ENCODE results near the gene SRPK2. TPM values are rescaled to one million over a fixed set of nuclear protein-coding genes. Genes with fewer than 3 reads are reported as not detected.
"Not testable (repeated sequence)": the region's sequence is repeated elsewhere in the genome, so short reads cannot be mapped to it uniquely, and the experiment has no call there.

SRPK2 gene
- total and polyA plus RNA-seq, 4 donors = 7.8 to 19.7 (median 16.7) TPM

DNA sequence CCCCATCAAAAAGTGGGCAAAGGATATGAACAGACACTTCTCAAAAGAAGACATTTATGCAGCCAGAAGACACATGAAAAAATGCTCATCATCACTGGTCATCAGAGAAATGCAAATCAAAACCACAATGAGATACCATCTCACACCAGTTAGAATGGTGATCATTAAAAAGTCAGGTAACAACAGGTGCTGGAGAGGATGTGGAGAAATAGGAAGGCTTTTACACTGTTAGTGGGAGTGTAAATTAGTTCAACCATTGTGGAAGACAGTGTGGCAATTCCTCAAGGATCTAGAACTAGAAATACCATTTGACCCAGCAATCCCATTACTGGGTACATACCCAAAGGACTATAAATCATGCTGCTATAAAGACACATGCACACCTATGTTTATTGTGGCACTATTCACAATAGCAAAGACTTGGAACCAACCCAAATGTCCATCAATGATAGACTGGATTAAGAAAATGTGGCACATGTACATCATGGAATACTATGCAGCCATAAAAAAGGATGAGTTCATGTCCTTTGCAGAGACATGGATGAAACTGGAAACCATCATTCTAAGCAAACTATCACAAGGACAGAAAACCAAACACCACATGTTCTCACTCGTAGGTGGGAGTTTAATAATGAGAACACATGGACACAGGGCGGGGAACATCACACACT, 128.4 kb downstream of the SRPK2 start:
- 99% methylated on average over 2 of the region's 2 CpGs for WGBS
- H3K27me3 ChIP-seq (ENCODE audit: control insufficient read depth in 4 of 4, insufficient read depth in 4 of 4, low read length in 3 of 4); DNase-seq (ENCODE audit: low spot score); H3K9ac ChIP-seq (ENCODE audit: low read depth in 1 of 2, low read length in 2 of 2); H3K27ac ChIP-seq (ENCODE audit: low read depth in 1 of 2, low read length in 2 of 2); H3K4me3 ChIP-seq (ENCODE audit: low read depth in 1 of 3, low read length in 3 of 3); H3K9me3 ChIP-seq (ENCODE audit: control insufficient read depth in 4 of 4, low read length in 3 of 4); H3K36me3 ChIP-seq (ENCODE audit: control insufficient read depth in 4 of 4, insufficient read depth in 3 of 4, low read depth in 1 of 4, low read length in 3 of 4): not testable (repeated sequence)
- H3K4me1 ChIP-seq (ENCODE audit: control insufficient read depth in 4 of 4, insufficient read depth in 4 of 4, low read length in 3 of 4) = peaks cover 0 to 18% (median 9%) of the 10 kb centered on the region in 4 donors

DNA sequence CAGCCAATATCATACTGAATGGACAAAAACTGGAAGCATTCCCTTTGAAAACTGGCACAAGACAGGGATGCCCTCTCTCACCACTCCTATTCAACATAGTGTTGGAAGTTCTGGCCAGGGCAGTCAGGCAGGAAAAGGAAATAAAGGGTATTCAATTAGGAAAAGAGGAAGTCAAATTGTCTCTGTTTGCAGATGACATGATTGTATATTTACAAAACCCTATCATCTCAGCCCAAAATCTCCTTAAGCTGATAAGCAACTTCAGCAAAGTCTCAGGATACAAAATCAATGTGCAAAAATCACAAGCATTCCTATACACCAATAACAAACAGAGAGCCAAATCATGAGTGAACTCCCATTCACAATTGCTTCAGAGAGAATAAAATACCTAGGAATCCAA, 129.8 kb downstream of the SRPK2 start:
- not testable (repeated sequence) for H3K9me3 ChIP-seq (ENCODE audit: control insufficient read depth in 4 of 4, low read length in 3 of 4); H3K4me3 ChIP-seq (ENCODE audit: low read depth in 1 of 3, low read length in 3 of 3); H3K9ac ChIP-seq (ENCODE audit: low read depth in 1 of 2, low read length in 2 of 2); H3K27ac ChIP-seq (ENCODE audit: low read depth in 1 of 2, low read length in 2 of 2); H3K27me3 ChIP-seq (ENCODE audit: control insufficient read depth in 4 of 4, insufficient read depth in 4 of 4, low read length in 3 of 4); DNase-seq (ENCODE audit: low spot score); H3K36me3 ChIP-seq (ENCODE audit: control insufficient read depth in 4 of 4, insufficient read depth in 3 of 4, low read depth in 1 of 4, low read length in 3 of 4)
- peaks cover 0 to 21% (median 9%) of the 10 kb centered on the region in 4 donors for H3K4me1 ChIP-seq (ENCODE audit: control insufficient read depth in 4 of 4, insufficient read depth in 4 of 4, low read length in 3 of 4)

DNA sequence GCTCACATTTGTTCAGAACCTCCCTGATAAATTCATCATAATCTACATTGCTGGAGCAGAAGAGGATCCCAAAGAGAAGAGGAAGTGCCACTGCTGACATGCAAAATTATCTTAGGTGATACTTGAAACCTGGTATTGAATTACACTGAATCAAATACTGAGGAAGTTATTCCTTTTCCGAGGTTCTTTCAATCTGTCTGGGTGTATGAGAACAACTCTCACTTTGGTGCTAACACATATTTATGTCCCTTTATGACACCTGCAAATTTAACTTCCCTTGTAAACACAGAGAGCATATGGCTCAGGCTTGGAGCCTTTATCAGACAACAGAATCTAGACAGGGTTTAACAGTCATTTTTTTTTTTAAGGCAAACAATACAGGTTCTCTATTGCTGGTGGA, 131.4 kb downstream of the SRPK2 start:
- DNase-seq (ENCODE audit: low spot score) = no peak
- Histone ChIP-seq H3K4me1 (ENCODE audit: control insufficient read depth in 4 of 4, insufficient read depth in 4 of 4, low read length in 3 of 4) (peaks cover 0 to 21% (median 9%) of the 10 kb centered on the region in 4 donors), H3K36me3 (ENCODE audit: control insufficient read depth in 4 of 4, insufficient read depth in 3 of 4, low read depth in 1 of 4, low read length in 3 of 4) (no peaks in the 10 kb centered on the region), H3K9ac (ENCODE audit: low read depth in 1 of 2, low read length in 2 of 2) (no peak overlapping the region), H3K27me3 (ENCODE audit: control insufficient read depth in 4 of 4, insufficient read depth in 4 of 4, low read length in 3 of 4) (no peaks in the 10 kb centered on the region), H3K9me3 (ENCODE audit: control insufficient read depth in 4 of 4, low read length in 3 of 4) (no peaks in the 10 kb centered on the region), H3K27ac (ENCODE audit: low read depth in 1 of 2, low read length in 2 of 2) (no peak overlapping the region), H3K4me3 (ENCODE audit: low read depth in 1 of 3, low read length in 3 of 3) (no peak overlapping the region)
- 5% methylated on average over 1 of the region's 1 CpG for whole genome bisulfite sequencing
- TF ChIP-seq HNF4G (IDR thresholded peaks at IDR 0.05) (no peak), YY1 (IDR thresholded peaks at IDR 0.05) (no peak)
- TF ChIP-seq, protein P1, sequence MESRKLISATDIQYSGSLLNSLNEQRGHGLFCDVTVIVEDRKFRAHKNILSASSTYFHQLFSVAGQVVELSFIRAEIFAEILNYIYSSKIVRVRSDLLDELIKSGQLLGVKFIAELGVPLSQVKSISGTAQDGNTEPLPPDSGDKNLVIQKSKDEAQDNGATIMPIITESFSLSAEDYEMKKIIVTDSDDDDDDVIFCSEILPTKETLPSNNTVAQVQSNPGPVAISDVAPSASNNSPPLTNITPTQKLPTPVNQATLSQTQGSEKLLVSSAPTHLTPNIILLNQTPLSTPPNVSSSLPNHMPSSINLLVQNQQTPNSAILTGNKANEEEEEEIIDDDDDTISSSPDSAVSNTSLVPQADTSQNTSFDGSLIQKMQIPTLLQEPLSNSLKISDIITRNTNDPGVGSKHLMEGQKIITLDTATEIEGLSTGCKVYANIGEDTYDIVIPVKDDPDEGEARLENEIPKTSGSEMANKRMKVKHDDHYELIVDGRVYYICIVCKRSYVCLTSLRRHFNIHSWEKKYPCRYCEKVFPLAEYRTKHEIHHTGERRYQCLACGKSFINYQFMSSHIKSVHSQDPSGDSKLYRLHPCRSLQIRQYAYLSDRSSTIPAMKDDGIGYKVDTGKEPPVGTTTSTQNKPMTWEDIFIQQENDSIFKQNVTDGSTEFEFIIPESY (IDR thresholded peaks at IDR 0.05) = no peak
- TF ChIP-seq, protein P2, sequence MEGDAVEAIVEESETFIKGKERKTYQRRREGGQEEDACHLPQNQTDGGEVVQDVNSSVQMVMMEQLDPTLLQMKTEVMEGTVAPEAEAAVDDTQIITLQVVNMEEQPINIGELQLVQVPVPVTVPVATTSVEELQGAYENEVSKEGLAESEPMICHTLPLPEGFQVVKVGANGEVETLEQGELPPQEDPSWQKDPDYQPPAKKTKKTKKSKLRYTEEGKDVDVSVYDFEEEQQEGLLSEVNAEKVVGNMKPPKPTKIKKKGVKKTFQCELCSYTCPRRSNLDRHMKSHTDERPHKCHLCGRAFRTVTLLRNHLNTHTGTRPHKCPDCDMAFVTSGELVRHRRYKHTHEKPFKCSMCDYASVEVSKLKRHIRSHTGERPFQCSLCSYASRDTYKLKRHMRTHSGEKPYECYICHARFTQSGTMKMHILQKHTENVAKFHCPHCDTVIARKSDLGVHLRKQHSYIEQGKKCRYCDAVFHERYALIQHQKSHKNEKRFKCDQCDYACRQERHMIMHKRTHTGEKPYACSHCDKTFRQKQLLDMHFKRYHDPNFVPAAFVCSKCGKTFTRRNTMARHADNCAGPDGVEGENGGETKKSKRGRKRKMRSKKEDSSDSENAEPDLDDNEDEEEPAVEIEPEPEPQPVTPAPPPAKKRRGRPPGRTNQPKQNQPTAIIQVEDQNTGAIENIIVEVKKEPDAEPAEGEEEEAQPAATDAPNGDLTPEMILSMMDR (IDR thresholded peaks at IDR 0.05; ENCODE audit: low read depth, low read length, missing input control) = no peak

DNA sequence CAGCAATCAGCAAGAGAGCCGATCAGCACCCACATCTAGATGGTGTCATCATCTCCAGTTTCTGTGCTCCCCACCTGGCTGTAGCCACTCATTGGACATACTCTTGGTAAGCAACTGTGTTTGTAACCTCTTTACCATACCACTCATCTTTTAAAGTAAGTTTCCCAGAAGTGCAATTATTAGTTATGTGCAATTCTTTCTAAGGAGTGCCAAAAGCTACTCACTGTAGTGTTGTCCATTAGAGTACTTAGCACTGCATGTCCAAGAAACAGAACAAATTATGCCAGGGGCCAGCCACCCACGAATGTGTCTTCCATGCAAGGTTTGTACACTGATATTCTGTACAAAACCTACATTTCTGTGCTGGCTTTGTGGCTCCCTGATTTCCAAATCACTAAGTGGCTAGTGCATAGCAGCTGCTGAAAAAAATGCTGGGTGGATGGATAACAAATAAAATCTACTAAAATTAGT, 131.9 kb downstream of the SRPK2 start:
- Histone ChIP-seq H3K9ac (ENCODE audit: low read depth in 1 of 2, low read length in 2 of 2) (no peak overlapping the region), H3K4me3 (ENCODE audit: low read depth in 1 of 3, low read length in 3 of 3) (no peak overlapping the region), H3K9me3 (ENCODE audit: control insufficient read depth in 4 of 4, low read length in 3 of 4) (no peaks in the 10 kb centered on the region), H3K27ac (ENCODE audit: low read depth in 1 of 2, low read length in 2 of 2) (no peak overlapping the region), H3K36me3 (ENCODE audit: control insufficient read depth in 4 of 4, insufficient read depth in 3 of 4, low read depth in 1 of 4, low read length in 3 of 4) (no peaks in the 10 kb centered on the region), H3K27me3 (ENCODE audit: control insufficient read depth in 4 of 4, insufficient read depth in 4 of 4, low read length in 3 of 4) (no peaks in the 10 kb centered on the region), H3K4me1 (ENCODE audit: control insufficient read depth in 4 of 4, insufficient read depth in 4 of 4, low read length in 3 of 4) (peaks cover 0 to 16% (median 9%) of the 10 kb centered on the region in 4 donors)
- DNase-seq (ENCODE audit: low spot score) = no peak
- WGBS = 63% methylated on average over 2 of the region's 2 CpGs
- TF ChIP-seq TAF1 (conservative IDR thresholded peaks at IDR 0.05) (no peak), FOXA1 (IDR thresholded peaks at IDR 0.05) (no peak), SP1 (IDR thresholded peaks at IDR 0.05) (no peak), YY1 (IDR thresholded peaks at IDR 0.05) (no peak), RAD21 (IDR thresholded peaks at IDR 0.05) (no peak), GABPA (IDR thresholded peaks at IDR 0.05 in 1 of 2, conservative IDR thresholded peaks at IDR 0.05 in 1 of 2) (no peak)
- TF ChIP-seq, protein P3, sequence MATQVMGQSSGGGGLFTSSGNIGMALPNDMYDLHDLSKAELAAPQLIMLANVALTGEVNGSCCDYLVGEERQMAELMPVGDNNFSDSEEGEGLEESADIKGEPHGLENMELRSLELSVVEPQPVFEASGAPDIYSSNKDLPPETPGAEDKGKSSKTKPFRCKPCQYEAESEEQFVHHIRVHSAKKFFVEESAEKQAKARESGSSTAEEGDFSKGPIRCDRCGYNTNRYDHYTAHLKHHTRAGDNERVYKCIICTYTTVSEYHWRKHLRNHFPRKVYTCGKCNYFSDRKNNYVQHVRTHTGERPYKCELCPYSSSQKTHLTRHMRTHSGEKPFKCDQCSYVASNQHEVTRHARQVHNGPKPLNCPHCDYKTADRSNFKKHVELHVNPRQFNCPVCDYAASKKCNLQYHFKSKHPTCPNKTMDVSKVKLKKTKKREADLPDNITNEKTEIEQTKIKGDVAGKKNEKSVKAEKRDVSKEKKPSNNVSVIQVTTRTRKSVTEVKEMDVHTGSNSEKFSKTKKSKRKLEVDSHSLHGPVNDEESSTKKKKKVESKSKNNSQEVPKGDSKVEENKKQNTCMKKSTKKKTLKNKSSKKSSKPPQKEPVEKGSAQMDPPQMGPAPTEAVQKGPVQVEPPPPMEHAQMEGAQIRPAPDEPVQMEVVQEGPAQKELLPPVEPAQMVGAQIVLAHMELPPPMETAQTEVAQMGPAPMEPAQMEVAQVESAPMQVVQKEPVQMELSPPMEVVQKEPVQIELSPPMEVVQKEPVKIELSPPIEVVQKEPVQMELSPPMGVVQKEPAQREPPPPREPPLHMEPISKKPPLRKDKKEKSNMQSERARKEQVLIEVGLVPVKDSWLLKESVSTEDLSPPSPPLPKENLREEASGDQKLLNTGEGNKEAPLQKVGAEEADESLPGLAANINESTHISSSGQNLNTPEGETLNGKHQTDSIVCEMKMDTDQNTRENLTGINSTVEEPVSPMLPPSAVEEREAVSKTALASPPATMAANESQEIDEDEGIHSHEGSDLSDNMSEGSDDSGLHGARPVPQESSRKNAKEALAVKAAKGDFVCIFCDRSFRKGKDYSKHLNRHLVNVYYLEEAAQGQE (IDR thresholded peaks at IDR 0.05) = no peak
- TF ChIP-seq, protein P4, sequence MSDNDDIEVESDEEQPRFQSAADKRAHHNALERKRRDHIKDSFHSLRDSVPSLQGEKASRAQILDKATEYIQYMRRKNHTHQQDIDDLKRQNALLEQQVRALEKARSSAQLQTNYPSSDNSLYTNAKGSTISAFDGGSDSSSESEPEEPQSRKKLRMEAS (IDR thresholded peaks at IDR 0.05) = no peak
- TF ChIP-seq, protein P1 (IDR thresholded peaks at IDR 0.05) = no peak
- TF ChIP-seq, protein P5, sequence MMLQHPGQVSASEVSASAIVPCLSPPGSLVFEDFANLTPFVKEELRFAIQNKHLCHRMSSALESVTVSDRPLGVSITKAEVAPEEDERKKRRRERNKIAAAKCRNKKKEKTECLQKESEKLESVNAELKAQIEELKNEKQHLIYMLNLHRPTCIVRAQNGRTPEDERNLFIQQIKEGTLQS (IDR thresholded peaks at IDR 0.05) = no peak
